OCI-LY1 (cell line): Measurements from ENCODE around the gene OR2A25.

ENCODE experiments used
- CTCF ChIP-seq: fragments of 200-600 bp; sonication (generic), shearing (Covaris generic); IDR thresholded peaks from 2 replicates; pipeline ENCODE4 v1.5.1; 2017; ENCODE audit warnings: mild to moderate bottlenecking, antibody characterized with exemption, low read length, moderate library complexity, mixed read lengths
- EZH2 ChIP-seq: fragments of 200-600 bp; sonication (generic), shearing (Covaris generic); IDR thresholded peaks from 2 replicates; pipeline ENCODE4 v1.8.0; 2017; ENCODE audit warnings: borderline replicate concordance, mixed run types, mild to moderate bottlenecking, antibody characterized with exemption, low read length, moderate library complexity, mixed read lengths

DNA sequence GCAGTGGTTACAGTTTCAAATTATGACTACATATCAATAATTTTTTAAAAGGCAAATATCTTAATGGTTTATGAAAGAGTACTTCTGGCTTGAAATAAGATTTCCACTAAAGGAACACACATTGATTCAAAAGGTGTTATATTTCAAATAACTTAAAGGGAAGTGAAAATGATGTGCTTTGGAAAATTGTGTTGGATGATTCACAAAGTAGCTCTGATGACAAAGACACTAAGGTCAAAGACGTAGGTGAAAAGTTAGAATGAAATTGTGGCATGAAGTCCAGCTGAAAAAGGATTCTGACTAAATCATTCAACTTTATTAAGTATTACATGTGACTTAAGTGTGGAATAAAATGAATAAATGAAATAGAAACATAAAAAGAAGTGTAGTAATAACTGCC is 41.6 kb upstream of the OR2A25 start:
- TF ChIP-seq CTCF, result no peak
- no peak for TF ChIP-seq EZH2
